Ovary (tissue), 3 donors: ENCODE results near the gene CNTN5.

Source experiments
- EP300 ChIP-seq: sonication (generic); formaldehyde crosslinking; IDR thresholded peaks from one replicate; pipeline ENCODE4 v1.6.1; 2017; ENCODE audit warnings: antibody characterized with exemption
- POLR2A ChIP-seq: fragments of 450-650 bp; IDR thresholded peaks from one replicate; pipeline ENCODE4 v1.6.1; 2017; ENCODE audit warnings: antibody characterized with exemption, mild to moderate bottlenecking, moderate library complexity
- TF ChIP-seq, protein P1 (sequence below), 3 donors: fragments of 450-650 bp in 2 of 3; fragments of 200-600 bp in 1 of 3; IDR thresholded peaks; one replicate each; pipeline versions ENCODE4 v1.5.1 to v1.8.0; 2016 to 2022; ENCODE audit warnings: antibody characterized with exemption in 3 of 3, mild to moderate bottlenecking in 1 of 3
- donor health status: DM: no; HTN: no; CAD: no.

DNA sequence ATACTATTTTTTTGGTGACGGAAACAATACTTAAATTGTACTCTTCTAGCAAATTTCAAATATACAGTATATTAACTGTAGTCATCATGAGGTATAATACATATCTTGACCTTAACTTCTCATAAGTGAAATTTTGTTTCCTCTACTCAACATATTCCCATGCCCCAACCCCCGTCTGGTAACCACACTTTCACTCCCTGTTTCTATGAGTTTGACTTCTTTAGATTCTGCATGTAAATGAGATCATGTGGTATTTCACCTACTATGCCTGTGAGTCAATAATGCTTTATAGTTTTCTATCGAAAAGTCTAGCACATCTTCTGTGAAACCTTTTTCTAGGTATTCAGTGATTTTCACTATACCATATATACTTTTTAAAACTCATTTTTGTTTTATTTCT lies 663.2 kb downstream of the CNTN5 start:
- TF ChIP-seq, protein P1, sequence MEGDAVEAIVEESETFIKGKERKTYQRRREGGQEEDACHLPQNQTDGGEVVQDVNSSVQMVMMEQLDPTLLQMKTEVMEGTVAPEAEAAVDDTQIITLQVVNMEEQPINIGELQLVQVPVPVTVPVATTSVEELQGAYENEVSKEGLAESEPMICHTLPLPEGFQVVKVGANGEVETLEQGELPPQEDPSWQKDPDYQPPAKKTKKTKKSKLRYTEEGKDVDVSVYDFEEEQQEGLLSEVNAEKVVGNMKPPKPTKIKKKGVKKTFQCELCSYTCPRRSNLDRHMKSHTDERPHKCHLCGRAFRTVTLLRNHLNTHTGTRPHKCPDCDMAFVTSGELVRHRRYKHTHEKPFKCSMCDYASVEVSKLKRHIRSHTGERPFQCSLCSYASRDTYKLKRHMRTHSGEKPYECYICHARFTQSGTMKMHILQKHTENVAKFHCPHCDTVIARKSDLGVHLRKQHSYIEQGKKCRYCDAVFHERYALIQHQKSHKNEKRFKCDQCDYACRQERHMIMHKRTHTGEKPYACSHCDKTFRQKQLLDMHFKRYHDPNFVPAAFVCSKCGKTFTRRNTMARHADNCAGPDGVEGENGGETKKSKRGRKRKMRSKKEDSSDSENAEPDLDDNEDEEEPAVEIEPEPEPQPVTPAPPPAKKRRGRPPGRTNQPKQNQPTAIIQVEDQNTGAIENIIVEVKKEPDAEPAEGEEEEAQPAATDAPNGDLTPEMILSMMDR (IDR thresholded peaks at IDR 0.05), result no peak
- TF ChIP-seq EP300, result no peak
- no peak for TF ChIP-seq POLR2A
